Measurements from ENCODE around the gene SLC9A1.

DNA sequence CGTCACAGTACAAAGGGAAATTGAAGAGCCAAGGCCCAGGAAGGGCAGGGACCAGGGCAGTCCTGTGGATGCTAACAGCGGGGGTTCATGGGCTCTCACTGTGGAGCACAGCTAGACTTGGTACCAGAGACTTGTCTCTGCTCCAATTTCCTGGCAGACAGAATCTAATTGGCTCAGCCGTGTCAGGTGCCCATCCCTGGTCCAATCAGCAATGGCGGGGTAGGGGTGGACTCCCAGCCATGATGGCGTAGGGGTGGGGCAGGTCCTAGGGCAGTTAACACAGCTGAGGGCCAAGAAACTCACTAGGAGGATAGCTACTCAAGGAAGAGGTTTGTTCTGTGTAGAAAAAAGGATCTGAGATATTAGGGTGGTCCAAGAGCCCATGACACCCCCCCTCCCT, 102.4 kb downstream of the SLC9A1 start:
- TF ChIP-seq EZH2 (IDR thresholded peaks at IDR 0.05; ENCODE audit: insufficient read depth, poor library complexity, severe bottlenecking), result no peak
- no peak for TF ChIP-seq EZH2phosphoT487 (IDR thresholded peaks at IDR 0.05; ENCODE audit: insufficient read depth, low read depth)

All from GM23248 (cell line).